ENCODE measurements around the gene LMNTD2.

The LMNTD2 gene

GRCh38 chr11:540583-541432 lies 19.7 kb downstream of the LMNTD2 start:
- H3K4me1 ChIP-seq (ENCODE audit: control insufficient read depth in 2 of 2, insufficient read depth in 1 of 2, low read depth in 1 of 2, low read length in 2 of 2): peaks cover 12 to 19% of the 10 kb centered on the region in 2 donors
- H2BK5ac ChIP-seq (ENCODE audit: low read length): peak overlapping the region; percentile 42
- peak overlapping the region; percentile 33 for H2BK12ac ChIP-seq (ENCODE audit: low read length)
- no peak overlapping the region for H3K4me3 ChIP-seq (ENCODE audit: low read length in 2 of 2)
- H3K36me3 ChIP-seq (replicated peaks in 1 of 2; ENCODE audit: control insufficient read depth in 2 of 2, insufficient read depth in 2 of 2, low read length in 2 of 2): no peaks in the 10 kb centered on the region
- H3K18ac ChIP-seq (ENCODE audit: low read length): peak overlapping the region; percentile 83
- peak overlapping the region; percentile 40 for H2AFZ ChIP-seq (ENCODE audit: low read length)
- H3K4ac ChIP-seq (ENCODE audit: low read length): no peak overlapping the region
- H3K9me3 ChIP-seq (replicated peaks in 1 of 2; ENCODE audit: control insufficient read depth in 2 of 2, insufficient read depth in 1 of 2, low read depth in 1 of 2, low read length in 2 of 2): no peaks in the 10 kb centered on the region
- H3K4me2 ChIP-seq (ENCODE audit: insufficient read depth, low read length, poor library complexity, severe bottlenecking): no peak overlapping the region
- H2BK120ac ChIP-seq (ENCODE audit: low read depth, low read length): no peak overlapping the region
- DNase-seq (ENCODE audit: low spot score): no peak
- H4K8ac ChIP-seq (ENCODE audit: low read depth, low read length): peak overlapping the region; percentile 43
- H2AK5ac ChIP-seq (ENCODE audit: low read depth, low read length): peak overlapping the region; percentile 99
- WGBS, 2 donors (ENCODE audit: extremely low coverage in 2 of 2, insufficient read length in 2 of 2, insufficient replicate concordance in 1 of 2): no CpG with 5 or more reads among the region's 23 CpGs
- peak overlapping the region; percentile 39 for H3K14ac ChIP-seq (ENCODE audit: low read length)
- H2BK15ac ChIP-seq (ENCODE audit: low read length): peak overlapping the region; percentile 67
- H3K79me1 ChIP-seq (ENCODE audit: low read depth, low read length): peaks cover 3% of the 10 kb centered on the region
- H3K23ac ChIP-seq (ENCODE audit: low read depth, low read length, poor library complexity): peak overlapping the region; percentile 73
- H4K91ac ChIP-seq (ENCODE audit: low read depth, low read length, poor library complexity): no peak overlapping the region
- no peak overlapping the region for H3K27ac ChIP-seq (replicated peaks; ENCODE audit: low read length)
- peaks cover 0 to 27% (median 4%) of the 10 kb centered on the region in 3 experiments for H3K27me3 ChIP-seq (ENCODE audit: control insufficient read depth in 3 of 3, insufficient read depth in 3 of 3, low read depth in 1 of 3, low read length in 3 of 3)
- peak overlapping the region; percentile 21 for H3K9ac ChIP-seq (ENCODE audit: low read depth, low read length, poor library complexity)

GRCh38 chr11:539971-540481 lies 20.5 kb downstream of the LMNTD2 start:
- Histone ChIP-seq H3K79me1 (ENCODE audit: low read depth, low read length) (peaks cover 3% of the 10 kb centered on the region), H3K14ac (ENCODE audit: low read length) (peak overlapping the region; percentile 63), H3K4me1 (ENCODE audit: control insufficient read depth in 2 of 2, insufficient read depth in 1 of 2, low read depth in 1 of 2, low read length in 2 of 2) (peaks cover 12 to 19% of the 10 kb centered on the region in 2 donors), H2BK15ac (ENCODE audit: low read length) (peak overlapping the region; percentile 67), H2BK12ac (ENCODE audit: low read length) (peak overlapping the region; percentile 75), H2AK5ac (ENCODE audit: low read depth, low read length) (peak overlapping the region; percentile 99), H2BK5ac (ENCODE audit: low read length) (peak overlapping the region; percentile 42), H2BK120ac (ENCODE audit: low read depth, low read length) (no peak overlapping the region), H3K4me2 (ENCODE audit: insufficient read depth, low read length, poor library complexity, severe bottlenecking) (no peak overlapping the region), H4K91ac (ENCODE audit: low read depth, low read length, poor library complexity) (peak overlapping the region; percentile 72), H3K4me3 (ENCODE audit: low read length in 2 of 2) (no peak overlapping the region), H3K36me3 (replicated peaks in 1 of 2; ENCODE audit: control insufficient read depth in 2 of 2, insufficient read depth in 2 of 2, low read length in 2 of 2) (no peaks in the 10 kb centered on the region), H3K23ac (ENCODE audit: low read depth, low read length, poor library complexity) (no peak overlapping the region), H3K4ac (ENCODE audit: low read length) (peak overlapping the region; percentile 53), H3K27me3 (ENCODE audit: control insufficient read depth in 3 of 3, insufficient read depth in 3 of 3, low read depth in 1 of 3, low read length in 3 of 3) (peaks cover 0 to 27% (median 4%) of the 10 kb centered on the region in 3 experiments), H4K8ac (ENCODE audit: low read depth, low read length) (no peak overlapping the region), H2AFZ (ENCODE audit: low read length) (peak overlapping the region; percentile 40), H3K18ac (ENCODE audit: low read length) (peak overlapping the region; percentile 27), H3K27ac (replicated peaks; ENCODE audit: low read length) (no peak overlapping the region), H3K9me3 (replicated peaks in 1 of 2; ENCODE audit: control insufficient read depth in 2 of 2, insufficient read depth in 1 of 2, low read depth in 1 of 2, low read length in 2 of 2) (no peaks in the 10 kb centered on the region), H3K9ac (ENCODE audit: low read depth, low read length, poor library complexity) (peak overlapping the region; percentile 81)
- no peak for DNase-seq (ENCODE audit: low spot score)
- WGBS, 2 donors (ENCODE audit: extremely low coverage in 2 of 2, insufficient read length in 2 of 2, insufficient replicate concordance in 1 of 2): no CpG with 5 or more reads among the region's 8 CpGs

- H2BK120ac ChIP-seq (ENCODE audit: low read depth, low read length): peak overlapping the region; percentile 87
- H3K18ac ChIP-seq (ENCODE audit: low read length): peak overlapping the region; percentile 53
- peaks cover 18 to 24% of the 10 kb centered on the region in 2 donors for H3K4me1 ChIP-seq (ENCODE audit: control insufficient read depth in 2 of 2, insufficient read depth in 1 of 2, low read depth in 1 of 2, low read length in 2 of 2)
- no peak overlapping the region for H4K91ac ChIP-seq (ENCODE audit: low read depth, low read length, poor library complexity)
- peak overlapping the region; percentile 44 for H2BK5ac ChIP-seq (ENCODE audit: low read length)
- no peak overlapping the region for H3K27ac ChIP-seq (replicated peaks; ENCODE audit: low read length)
- H2BK15ac ChIP-seq (ENCODE audit: low read length): peak overlapping the region; percentile 100
- H3K9ac ChIP-seq (ENCODE audit: low read depth, low read length, poor library complexity): peak overlapping the region; percentile 24
- no peaks in the 10 kb centered on the region for H3K9me3 ChIP-seq (replicated peaks in 1 of 2; ENCODE audit: control insufficient read depth in 2 of 2, insufficient read depth in 1 of 2, low read depth in 1 of 2, low read length in 2 of 2)
- DNase-seq (ENCODE audit: low spot score): no peak
- peaks cover 12% of the 10 kb centered on the region for H3K79me1 ChIP-seq (ENCODE audit: low read depth, low read length)
- peak overlapping the region; percentile 85 for H3K4ac ChIP-seq (ENCODE audit: low read length)
- H4K8ac ChIP-seq (ENCODE audit: low read depth, low read length): no peak overlapping the region
- H2AFZ ChIP-seq (ENCODE audit: low read length): no peak overlapping the region
- peaks cover 5% of the 10 kb centered on the region in 2 donors for H3K36me3 ChIP-seq (replicated peaks in 1 of 2; ENCODE audit: control insufficient read depth in 2 of 2, insufficient read depth in 2 of 2, low read length in 2 of 2)
- no peak overlapping the region for H3K4me3 ChIP-seq (ENCODE audit: low read length in 2 of 2)
- H3K14ac ChIP-seq (ENCODE audit: low read length): peak overlapping the region; percentile 2
- H2BK12ac ChIP-seq (ENCODE audit: low read length): no peak overlapping the region
- peaks cover 0 to 27% (median 4%) of the 10 kb centered on the region in 3 experiments for H3K27me3 ChIP-seq (ENCODE audit: control insufficient read depth in 3 of 3, insufficient read depth in 3 of 3, low read depth in 1 of 3, low read length in 3 of 3)
- no peak overlapping the region for H3K4me2 ChIP-seq (ENCODE audit: insufficient read depth, low read length, poor library complexity, severe bottlenecking)
- H3K23ac ChIP-seq (ENCODE audit: low read depth, low read length, poor library complexity): peak overlapping the region; percentile 75
- peak overlapping the region; percentile 99 for H2AK5ac ChIP-seq (ENCODE audit: low read depth, low read length)
- no CpG with 5 or more reads among the region's 20 CpGs for WGBS, 2 donors (ENCODE audit: extremely low coverage in 2 of 2, insufficient read length in 2 of 2, insufficient replicate concordance in 1 of 2)
Measured at GRCh38 chr11:538431-539051, 22.0 kb downstream of the LMNTD2 start.
